Nephron (organoid): ENCODE measurements around the gene ITGB6.
A peak's percentile ranks its signal among the peaks of the same experiment; 100 is the strongest.

ENCODE experiments used
- H3K27ac Mint-ChIP-seq, 3 experiments: 2 replicates each; pipeline ENCODE4 v1.8.0; 2020; ENCODE audit warnings: mixed read lengths in 3 of 3, mild to moderate bottlenecking in 2 of 3, moderate library complexity in 1 of 3
- H3K27me3 Mint-ChIP-seq: 2 replicates; pipeline ENCODE4 v1.8.0; 2021; ENCODE audit warnings: low read depth, mild to moderate bottlenecking, moderate library complexity, mixed read lengths
- H3K36me3 Mint-ChIP-seq: 2 replicates; pipeline ENCODE4 v1.8.0; 2020; ENCODE audit warnings: low read depth, mixed read lengths
- H3K4me1 Mint-ChIP-seq: 2 replicates; pipeline ENCODE4 v1.8.0; 2020; ENCODE audit warnings: mixed read lengths
- H3K4me3 Mint-ChIP-seq, 3 experiments: 2 replicates each; pipeline ENCODE4 v1.8.0; 2020; ENCODE audit warnings: mild to moderate bottlenecking in 3 of 3, mixed read lengths in 3 of 3, moderate library complexity in 2 of 3
- H3K9me3 Mint-ChIP-seq: 2 replicates; pipeline ENCODE4 v1.8.0; 2020; ENCODE audit warnings: mixed read lengths
- CTCF ChIP-seq, 3 experiments: fragments of 200-600 bp; sonication (generic); IDR thresholded peaks; one replicate each; pipeline ENCODE4 v1.5.0; 2021; ENCODE audit warnings: antibody characterized with exemption in 3 of 3; ENCODE audit not compliant: unreplicated experiment in 3 of 3

ITGB6 gene

GRCh38 chr2:160077912-160078810 is 121.9 kb downstream of the ITGB6 start:
- H3K27me3 Mint-ChIP-seq = peaks cover 4% of the 10 kb centered on the region
- peaks cover 4% of the 10 kb centered on the region for H3K4me1 Mint-ChIP-seq
- H3K4me3 Mint-ChIP-seq = no peak overlapping the region
- TF ChIP-seq CTCF (IDR thresholded peaks at IDR 0.05; ENCODE audit: unreplicated experiment in 3 of 3) = no peak
- peak overlapping the region; percentile 71 to 81 (median 73) for H3K27ac Mint-ChIP-seq
- peaks cover 27% of the 10 kb centered on the region for H3K9me3 Mint-ChIP-seq
- no peaks in the 10 kb centered on the region for H3K36me3 Mint-ChIP-seq

DNA sequence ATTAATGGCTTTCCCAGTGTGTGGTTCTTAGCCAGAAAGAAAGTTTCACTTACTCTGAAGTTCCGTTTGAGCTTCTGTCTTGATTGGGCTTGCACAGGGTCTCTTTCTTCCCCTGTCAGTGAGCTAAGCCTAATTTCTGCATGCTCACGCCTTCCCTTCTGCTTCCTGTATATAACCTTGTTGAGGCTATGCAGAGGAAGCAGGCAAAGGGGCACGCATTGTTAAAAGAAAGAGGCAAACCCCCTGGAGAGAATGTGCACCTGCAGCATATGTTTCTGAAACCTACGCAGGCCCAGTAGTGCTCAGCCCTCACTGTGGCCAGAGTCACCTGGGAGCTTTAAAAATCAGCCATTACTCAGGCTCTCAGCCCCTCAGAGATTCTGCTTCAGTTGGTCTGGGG is 123.2 kb downstream of the ITGB6 start:
- H3K27me3 Mint-ChIP-seq = peaks cover 4% of the 10 kb centered on the region
- TF ChIP-seq CTCF (IDR thresholded peaks at IDR 0.05; ENCODE audit: unreplicated experiment in 3 of 3) = no peak
- H3K4me1 Mint-ChIP-seq = peaks cover 4% of the 10 kb centered on the region
- H3K9me3 Mint-ChIP-seq = peaks cover 22% of the 10 kb centered on the region
- peak overlapping the region; percentile 25 to 81 (median 76) for H3K27ac Mint-ChIP-seq
- no peaks in the 10 kb centered on the region for H3K36me3 Mint-ChIP-seq
- no peak overlapping the region for H3K4me3 Mint-ChIP-seq

DNA sequence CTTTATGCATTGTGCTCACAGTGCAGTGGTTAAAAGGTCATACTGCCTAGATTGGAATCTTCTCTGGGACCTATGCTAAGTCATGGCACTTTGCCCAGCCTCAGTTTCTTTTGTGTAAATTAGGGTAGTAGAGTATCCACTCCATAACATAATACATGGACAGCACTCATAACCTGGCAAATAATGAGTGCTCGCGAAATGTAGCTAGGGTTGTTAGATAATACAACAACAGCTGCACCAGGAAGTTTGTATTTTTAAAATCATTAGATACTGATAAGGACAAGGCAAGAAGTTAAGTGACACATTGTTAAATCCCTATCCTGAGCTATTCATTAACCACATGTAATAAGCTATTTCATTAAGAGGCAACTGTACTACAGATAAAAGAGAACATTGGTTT is 123.8 kb downstream of the ITGB6 start:
- H3K36me3 Mint-ChIP-seq = no peaks in the 10 kb centered on the region
- H3K4me3 Mint-ChIP-seq = no peak overlapping the region
- peaks cover 22% of the 10 kb centered on the region for H3K9me3 Mint-ChIP-seq
- H3K27me3 Mint-ChIP-seq = peaks cover 4% of the 10 kb centered on the region
- no peak for TF ChIP-seq CTCF (IDR thresholded peaks at IDR 0.05; ENCODE audit: unreplicated experiment in 3 of 3)
- peaks cover 4% of the 10 kb centered on the region for H3K4me1 Mint-ChIP-seq
- peak overlapping the region in 2 of 3 experiments; percentile 14 to 28 for H3K27ac Mint-ChIP-seq

DNA sequence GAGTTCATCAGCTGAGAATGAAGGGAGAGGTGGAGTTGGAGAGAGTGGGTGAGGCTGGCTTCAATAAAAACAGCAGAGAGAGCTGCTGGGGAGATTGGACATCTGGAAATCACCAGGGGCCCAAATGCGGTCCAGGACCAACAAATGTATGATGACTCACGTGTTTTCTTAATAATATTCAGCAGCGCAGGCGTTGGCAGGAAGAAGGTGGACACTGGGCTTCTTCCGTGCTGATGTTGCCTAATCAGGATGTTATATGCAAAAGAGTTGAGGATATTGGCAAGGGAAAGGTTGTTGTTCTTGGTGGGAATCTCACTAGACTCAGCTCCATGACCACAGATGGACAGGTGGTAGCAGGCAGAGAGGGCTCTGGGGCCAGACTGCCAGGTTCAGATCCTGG is 124.9 kb downstream of the ITGB6 start:
- no peaks in the 10 kb centered on the region for H3K36me3 Mint-ChIP-seq
- H3K9me3 Mint-ChIP-seq = peaks cover 19% of the 10 kb centered on the region
- H3K4me3 Mint-ChIP-seq = no peak overlapping the region
- H3K4me1 Mint-ChIP-seq = peaks cover 4% of the 10 kb centered on the region
- no peak for TF ChIP-seq CTCF (IDR thresholded peaks at IDR 0.05; ENCODE audit: unreplicated experiment in 3 of 3)
- peaks cover 4% of the 10 kb centered on the region for H3K27me3 Mint-ChIP-seq
- H3K27ac Mint-ChIP-seq = no peak overlapping the region

- peaks cover 4% of the 10 kb centered on the region for H3K4me1 Mint-ChIP-seq
- H3K9me3 Mint-ChIP-seq = peaks cover 16% of the 10 kb centered on the region
- no peak for TF ChIP-seq CTCF (IDR thresholded peaks at IDR 0.05; ENCODE audit: unreplicated experiment in 3 of 3)
- peaks cover 4% of the 10 kb centered on the region for H3K27me3 Mint-ChIP-seq
- H3K27ac Mint-ChIP-seq = no peak overlapping the region
- H3K36me3 Mint-ChIP-seq = no peaks in the 10 kb centered on the region
- no peak overlapping the region for H3K4me3 Mint-ChIP-seq
Measured at GRCh38 chr2:160073284-160073888, 126.7 kb downstream of the ITGB6 start.
